Panc1 (cell line): ENCODE data around the gene MED13L. TPM values are rescaled to one million over a fixed set of nuclear protein-coding genes. Genes with fewer than 3 reads are reported as not detected.

Experiments
- ATAC-seq: fragments of 200-7000 bp; cut with Tn5 transposase; 2 replicates; pipeline ENCODE4 v1.9.1; 2020; ENCODE audit warnings: mild to moderate bottlenecking, moderate library complexity
- BruUV-seq: library from RNA; stranded (reverse); fragments of 400-500 nt; replicated peaks from 2 replicates; lab custom pipeline; 2021; lab: Mats Ljungman, UMichigan
- CTCF ChIA-PET: fragments of 300-600 bp; sonication (Branson Sonifier 250); formaldehyde crosslinking; loops from one replicate; lab custom pipeline; 2022; ENCODE audit warnings: antibody characterized with exemption; lab: Charles Lee
- POLR2A ChIA-PET: fragments of 300-600 bp; sonication (Branson Sonifier 250); formaldehyde crosslinking; loops from one replicate; lab custom pipeline; 2022; ENCODE audit warnings: antibody characterized with exemption; lab: Charles Lee
- DNase-seq: peaks from one replicate; pipeline ENCODE4 v3.0.0-alpha.2; 2010; ENCODE audit warnings: low read depth, low spot score
- H3K27ac ChIP-seq: 2 replicates; pipeline ENCODE4 v1.5.1; 2011; ENCODE audit warnings: mild to moderate bottlenecking, low read length, inconsistent platforms
- H3K27me3 ChIP-seq: fragments of 200-500 bp; sonication (Bioruptor generic); 2 replicates; pipeline ENCODE4 v1.6.0; 2014; ENCODE audit warnings: low read length, inconsistent platforms; ENCODE audit not compliant: control insufficient read depth, insufficient read depth
- H3K36me3 ChIP-seq: fragments of 200-500 bp; sonication (Bioruptor generic); 2 replicates; pipeline ENCODE4 v1.5.1; 2014; ENCODE audit warnings: inconsistent platforms, mild to moderate bottlenecking, low read length, moderate library complexity; ENCODE audit not compliant: control insufficient read depth, insufficient read depth
- H3K4me1 ChIP-seq: 2 replicates; pipeline ENCODE4 v1.5.1; 2011; ENCODE audit warnings: inconsistent platforms, mild to moderate bottlenecking, low read length, moderate library complexity; ENCODE audit not compliant: control insufficient read depth, insufficient read depth
- H3K4me3 ChIP-seq, 2 experiments: 2 replicates each; pipeline ENCODE4 v1.5.1; 2011 to 2012; ENCODE audit warnings: low read depth in 2 of 2, low read length in 2 of 2, mild to moderate bottlenecking in 2 of 2, inconsistent platforms in 1 of 2, moderate library complexity in 1 of 2
- H3K9me3 ChIP-seq: fragments of 200-500 bp; sonication (Bioruptor generic); 2 replicates; pipeline ENCODE4 v1.5.1; 2014; ENCODE audit warnings: low read depth, mild to moderate bottlenecking, inconsistent platforms, low read length, moderate library complexity; ENCODE audit not compliant: control insufficient read depth, insufficient read depth
- CTCF ChIP-seq: fragments of 450-650 bp; IDR thresholded peaks from 2 replicates; pipeline ENCODE4 v1.5.1; 2017; ENCODE audit warnings: mild to moderate bottlenecking
- POLR2AphosphoS5 ChIP-seq: IDR thresholded peaks from 2 replicates; pipeline ENCODE4 v1.6.1; 2012; ENCODE audit warnings: mild to moderate bottlenecking, low read depth, low read length, moderate library complexity
- REST ChIP-seq, 2 experiments: IDR thresholded peaks; 2 replicates each; pipeline ENCODE4 v1.6.1; 2011 to 2012; ENCODE audit warnings: low read depth in 2 of 2, control low read depth in 1 of 2, low read length in 1 of 2, mild to moderate bottlenecking in 1 of 2, moderate library complexity in 1 of 2; ENCODE audit not compliant: insufficient read depth in 1 of 2
- SIN3A ChIP-seq: IDR thresholded peaks from 2 replicates; pipeline ENCODE4 v1.6.1; 2012; ENCODE audit warnings: low read depth, mild to moderate bottlenecking, low read length, moderate library complexity, borderline replicate concordance; ENCODE audit not compliant: insufficient read depth
- TCF7L2 ChIP-seq: IDR thresholded peaks from 2 replicates; pipeline ENCODE4 v1.6.1; 2011; ENCODE audit warnings: mild to moderate bottlenecking, low read depth, low read length, inconsistent platforms
- in situ Hi-C: cut with HindIII; loops from 2 replicates; pipeline ENCODE4 v1.10.0; 2016; ENCODE audit warnings: low sequenced_read_pairs, low pct_unique_long_range_greater_than_20kb
- intact Hi-C: fragments of 100-400 bp; cut with micrococcal nuclease; formaldehyde crosslinking; loops from one replicate; pipeline ENCODE4 v1.10.0; 2022; ENCODE audit not compliant: unreplicated experiment
- total RNA-seq: library from RNA; stranded (reverse); gene quantifications from one replicate; pipeline ENCODE4 v1.2.1, GENCODE V29; 2021; ENCODE audit not compliant: unreplicated experiment

Gene MED13L
- total RNA-seq, 1 experiment from 2014 or later = 170 TPM

- in situ Hi-C loops = no loop called here
- BruUV-seq = no TSS peak
- H3K9me3 ChIP-seq = no peaks in the 10 kb centered on the region
Measured at GRCh38 chr12:115950959-115951358, 326.5 kb downstream of the MED13L start.

DNA sequence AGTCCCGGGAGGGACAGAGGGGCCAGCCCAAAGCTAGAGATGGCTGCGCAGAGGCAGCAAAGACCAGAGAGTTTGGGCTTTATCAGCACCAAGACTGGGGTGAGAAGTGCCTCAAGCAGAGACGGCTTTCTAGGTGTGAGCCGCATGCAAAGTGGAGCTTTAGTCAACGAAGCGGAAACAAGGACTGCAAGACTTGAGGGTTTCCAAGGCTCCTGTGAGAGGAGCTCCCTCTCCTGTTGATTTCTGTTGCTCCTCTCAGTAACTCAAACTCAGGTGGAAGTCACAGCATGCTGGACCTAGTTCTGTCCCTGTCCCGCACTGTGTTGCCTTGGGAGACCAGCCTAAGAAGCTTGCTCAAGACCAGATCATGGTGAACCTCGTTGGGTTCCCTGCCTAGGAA, 327.8 kb downstream of the MED13L start:
- DNase-seq (no peak), ATAC-seq (no peak)
- H3K9me3 ChIP-seq = no peaks in the 10 kb centered on the region
- H3K27ac ChIP-seq = no peak overlapping the region
- no peaks in the 10 kb centered on the region for H3K4me1 ChIP-seq
- in situ Hi-C loops = no loop called here
- H3K4me3 ChIP-seq = no peak overlapping the region
- ChIA-PET POLR2A (no interaction called here), CTCF (no interaction called here)
- H3K27me3 ChIP-seq = no peaks in the 10 kb centered on the region
- no peaks in the 10 kb centered on the region for H3K36me3 ChIP-seq
- TF ChIP-seq REST (IDR thresholded peaks at IDR 0.05; ENCODE audit: insufficient read depth in 1 of 2, low read depth in 2 of 2, low read length in 1 of 2) = no peak
- no peak for TF ChIP-seq CTCF
- no peak for TF ChIP-seq POLR2AphosphoS5
- no peak for TF ChIP-seq SIN3A
- no peak for TF ChIP-seq TCF7L2
- BruUV-seq = no TSS peak
- intact Hi-C loops = loop anchor here (10.0 kb wide), 1 partner anchor 755 kb away; no protein-coding TSS in a partner anchor

More at GRCh38 chr12:115950959-115951358, 326.5 kb downstream of the MED13L start:
- no peak for DNase-seq
- H3K4me3 ChIP-seq = no peak overlapping the region
- H3K36me3 ChIP-seq = no peaks in the 10 kb centered on the region
- POLR2A ChIA-PET = no interaction called here
- ATAC-seq = no peak
- TF ChIP-seq POLR2AphosphoS5 (no peak), REST (IDR thresholded peaks at IDR 0.05; ENCODE audit: insufficient read depth in 1 of 2, low read depth in 2 of 2, low read length in 1 of 2) (no peak), TCF7L2 (no peak), CTCF (no peak), SIN3A (no peak)
- no peak overlapping the region for H3K27ac ChIP-seq
- no peaks in the 10 kb centered on the region for H3K4me1 ChIP-seq
- CTCF ChIA-PET = no interaction called here
- H3K27me3 ChIP-seq = no peaks in the 10 kb centered on the region
- intact Hi-C loops = no loop called here
